Common myeloid progenitor, CD34-positive (primary cell): ENCODE data around the gene ITIH3.

Experiments
- CTCF ChIA-PET: fragments of 350-600 bp; sonication (Branson Sonifier 250); formaldehyde crosslinking; loops from one replicate; lab custom pipeline; 2021; ENCODE audit warnings: antibody characterized with exemption; lab: Charles Lee
- POLR2A ChIA-PET: fragments of 350-600 bp; sonication (Branson Sonifier 250); formaldehyde crosslinking; loops from one replicate; lab custom pipeline; 2021; ENCODE audit warnings: antibody characterized with exemption; lab: Charles Lee
- DNase-seq, 3 donors: peaks; one replicate each; pipeline versions ENCODE4 v3.0.0 to v3.0.0-alpha.2; 2013
- H3K27ac ChIP-seq, 2 experiments: 1 replicate in 1 of 2; 2 replicates in 1 of 2; pipeline ENCODE4 v1.7.0; 2013; ENCODE audit warnings: inconsistent platforms in 2 of 2, low read length in 2 of 2, mild to moderate bottlenecking in 2 of 2, low read depth in 1 of 2, moderate library complexity in 1 of 2; ENCODE audit not compliant: severe bottlenecking in 2 of 2, insufficient read depth in 1 of 2, poor library complexity in 1 of 2
- H3K27me3 ChIP-seq, 5 experiments: replicated peaks in 2 of 5; 1 replicate in 3 of 5; 2 replicates in 2 of 5; pipeline versions ENCODE4 v1.6.1 to v1.7.0; 2013; ENCODE audit warnings: low read length in 4 of 5, mild to moderate bottlenecking in 2 of 5, moderate library complexity in 2 of 5, inconsistent platforms in 1 of 5; ENCODE audit not compliant: insufficient read depth in 5 of 5, control insufficient read depth in 4 of 5
- H3K36me3 ChIP-seq, 4 experiments: 1 replicate in 2 of 4; 2 replicates in 2 of 4; pipeline versions ENCODE4 v1.6.1 to v1.7.0; 2013; ENCODE audit warnings: low read length in 3 of 4, control low read depth in 1 of 4, mild to moderate bottlenecking in 1 of 4; ENCODE audit not compliant: control insufficient read depth in 4 of 4, insufficient read depth in 4 of 4
- H3K4me1 ChIP-seq, 4 experiments: 1 replicate in 3 of 4; 2 replicates in 1 of 4; pipeline versions ENCODE4 v1.6.1 to v1.7.1; 2013; ENCODE audit warnings: low read length in 3 of 4, mild to moderate bottlenecking in 3 of 4, control low read depth in 1 of 4, inconsistent platforms in 1 of 4, moderate library complexity in 1 of 4; ENCODE audit not compliant: control insufficient read depth in 4 of 4, insufficient read depth in 4 of 4; ENCODE audit errors: control extremely low read depth in 1 of 4
- H3K4me3 ChIP-seq, 7 experiments: 1 replicate in 4 of 7; 2 replicates in 3 of 7; pipeline versions ENCODE4 v1.5.1 to v1.7.0; 2013; ENCODE audit warnings: mild to moderate bottlenecking in 7 of 7, low read length in 6 of 7, moderate library complexity in 6 of 7, inconsistent platforms in 2 of 7, low read depth in 2 of 7, control low read depth in 1 of 7; ENCODE audit not compliant: insufficient read depth in 4 of 7, control insufficient read depth in 1 of 7; ENCODE audit errors: extremely low read depth in 1 of 7
- H3K9me3 ChIP-seq, 5 experiments: 1 replicate in 4 of 5; 2 replicates in 1 of 5; pipeline versions ENCODE4 v1.6.1 to v1.7.1; 2013; ENCODE audit warnings: low read length in 4 of 5, mild to moderate bottlenecking in 2 of 5, inconsistent platforms in 1 of 5, low read depth in 1 of 5, moderate library complexity in 1 of 5; ENCODE audit not compliant: control insufficient read depth in 4 of 5, insufficient read depth in 2 of 5; ENCODE audit errors: control extremely low read depth in 1 of 5
- WGBS: methylation state at CpG from one replicate; pipeline ENCODE4 v1.1.5; 2013; ENCODE audit not compliant: insufficient coverage; 5-methylcytosine and 5-hydroxymethylcytosine counted together

Gene ITIH3

DNA sequence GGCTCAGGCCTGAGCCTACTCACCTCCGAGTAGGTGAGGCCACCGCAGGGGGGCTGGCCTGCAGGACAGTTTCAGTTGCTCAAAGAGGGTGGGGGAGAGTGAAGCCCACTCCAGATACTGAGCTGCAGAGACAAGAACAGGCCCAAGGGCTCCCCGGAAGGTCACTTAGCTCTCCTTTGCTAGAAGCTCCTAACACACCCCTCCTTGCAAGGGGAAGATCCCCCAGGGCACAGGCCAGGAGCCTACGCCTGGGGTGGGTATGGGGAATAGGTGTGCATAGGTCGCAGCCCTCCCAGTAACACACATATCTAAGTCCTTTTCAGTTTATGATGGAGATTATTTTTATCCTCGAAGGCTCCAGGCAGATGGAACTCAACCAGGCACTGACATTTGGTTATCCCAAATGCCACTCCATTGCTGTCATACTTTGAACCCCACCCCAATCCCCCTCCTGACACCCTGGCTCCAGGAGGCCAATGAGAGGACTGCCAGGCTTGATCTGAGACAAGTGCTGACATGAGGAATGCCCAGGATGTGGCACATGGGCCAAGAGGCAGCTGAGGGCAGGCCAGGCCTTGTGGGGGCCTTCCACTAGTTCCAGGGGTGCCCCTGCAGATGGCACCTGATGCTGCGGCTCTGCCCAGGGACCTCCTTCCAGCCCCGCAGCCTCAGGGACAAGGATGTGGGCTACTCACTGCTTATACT is 41.3 kb downstream of the ITIH3 start:
- Histone ChIP-seq H3K36me3 (peaks cover 2 to 35% (median 17%) of the 10 kb centered on the region in 4 experiments), H3K27me3 (no peaks in the 10 kb centered on the region), H3K27ac (no peak overlapping the region), H3K9me3 (no peaks in the 10 kb centered on the region), H3K4me1 (peaks cover 0 to 3% (median 0%) of the 10 kb centered on the region in 4 experiments), H3K4me3 (no peak overlapping the region)
- CTCF ChIA-PET, result interaction anchor here (1.2 kb wide), 1 partner anchor 11 kb away, joined by 3 read pairs; no protein-coding TSS in a partner anchor
- POLR2A ChIA-PET, result no interaction called here
- WGBS, result 94% methylated on average over 4 of the region's 8 CpGs
- no peak for DNase-seq

DNA sequence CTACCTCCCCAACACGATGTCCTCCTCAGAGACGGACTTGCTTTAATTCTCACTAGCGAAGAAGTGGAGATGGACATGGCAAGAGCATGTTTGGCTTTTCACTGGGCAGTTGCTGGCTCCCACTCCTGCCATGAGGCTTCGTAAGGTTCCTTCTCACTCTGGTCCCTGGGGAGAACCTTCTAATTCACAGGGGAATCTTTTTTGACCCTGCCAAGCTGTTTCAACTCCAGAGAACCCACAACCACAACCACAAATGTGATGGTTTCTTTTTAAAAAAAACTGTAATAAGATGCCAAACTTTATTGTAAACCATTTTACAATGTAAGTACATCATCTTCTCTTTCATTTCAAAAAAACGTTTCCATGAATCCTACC is 41.9 kb downstream of the ITIH3 start:
- POLR2A ChIA-PET, result no interaction called here
- no peak for DNase-seq
- H3K9me3 ChIP-seq, result no peaks in the 10 kb centered on the region
- peaks cover 2 to 40% (median 20%) of the 10 kb centered on the region in 4 experiments for H3K36me3 ChIP-seq
- H3K27me3 ChIP-seq, result no peaks in the 10 kb centered on the region
- CTCF ChIA-PET, result interaction anchor here (0.8 to 1.2 kb wide), 4 partner anchors 10 to 17 kb away, joined by 3 read pairs; no protein-coding TSS in a partner anchor
- H3K4me1 ChIP-seq, result peaks cover 0 to under 1% (median 0%) of the 10 kb centered on the region in 4 experiments
- 95% methylated on average over 4 of the region's 5 CpGs for WGBS
- no peak overlapping the region for H3K4me3 ChIP-seq
- no peak overlapping the region for H3K27ac ChIP-seq

DNA sequence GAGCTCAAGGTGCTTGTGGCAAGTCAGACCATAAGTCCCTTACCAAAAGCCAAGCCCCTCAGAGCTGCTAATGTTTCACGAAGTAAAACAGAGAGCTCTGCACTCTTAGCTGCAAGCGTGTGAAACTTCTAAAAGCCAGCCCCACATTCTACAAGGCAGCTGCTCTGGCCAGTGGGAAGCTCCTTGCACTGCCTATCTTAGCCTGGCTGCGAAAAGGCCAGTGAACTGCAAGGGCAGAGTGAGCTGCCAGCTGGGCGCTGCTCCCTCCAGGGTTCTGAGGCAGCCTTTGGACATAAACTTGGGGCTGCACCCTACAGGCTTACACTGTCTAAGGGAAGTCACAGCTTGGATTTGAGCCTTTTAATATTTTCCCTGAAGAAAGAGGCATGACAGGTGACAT is 42.4 kb downstream of the ITIH3 start:
- ChIA-PET POLR2A (no interaction called here), CTCF (interaction anchor here (0.8 to 1.2 kb wide), 4 partner anchors 9 to 18 kb away, joined by 3 read pairs; no protein-coding TSS in a partner anchor)
- H3K4me1 ChIP-seq, result no peaks in the 10 kb centered on the region
- H3K4me3 ChIP-seq, result no peak overlapping the region
- H3K27me3 ChIP-seq, result no peaks in the 10 kb centered on the region
- H3K9me3 ChIP-seq, result no peaks in the 10 kb centered on the region
- 100% methylated on average over 4 of the region's 4 CpGs for WGBS
- no peak for DNase-seq
- H3K36me3 ChIP-seq, result peaks cover 5 to 44% (median 21%) of the 10 kb centered on the region in 4 experiments
- no peak overlapping the region for H3K27ac ChIP-seq

DNA sequence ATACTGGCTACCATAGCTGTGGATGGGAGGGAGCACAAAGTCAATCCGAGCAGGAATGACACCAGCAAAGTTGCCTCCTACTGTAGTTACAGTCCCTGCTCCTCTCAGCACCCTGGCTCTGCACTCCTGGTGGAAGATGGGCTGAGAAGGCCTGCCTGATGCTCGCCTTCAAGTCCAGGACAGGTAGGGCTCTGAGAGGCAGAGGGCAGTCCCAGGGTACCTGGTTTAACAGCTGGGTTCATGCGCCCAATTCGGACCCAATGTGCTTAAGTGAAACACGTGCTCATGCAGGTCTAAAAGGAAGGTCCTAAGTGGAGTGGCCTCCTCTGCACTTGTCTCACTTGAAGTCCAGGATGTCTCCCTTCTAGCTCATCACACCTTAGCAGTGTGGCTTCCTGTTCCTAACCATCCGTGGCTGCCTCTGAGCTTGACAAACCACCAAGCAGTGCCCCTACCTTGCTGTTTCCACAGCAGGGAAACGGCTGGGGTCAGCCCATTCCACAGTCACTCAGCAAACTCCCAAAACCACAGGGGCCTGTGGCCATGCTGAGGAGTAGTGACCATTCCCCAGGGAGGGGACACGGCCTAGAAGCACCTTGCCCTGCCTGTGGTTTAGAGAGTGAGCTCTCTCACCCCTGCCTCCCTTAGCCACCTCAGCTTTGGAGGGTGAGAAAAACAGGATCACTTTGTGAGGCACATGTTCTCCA is 44.1 kb downstream of the ITIH3 start:
- H3K27me3 ChIP-seq, result no peaks in the 10 kb centered on the region
- H3K36me3 ChIP-seq, result peaks cover 9 to 52% (median 27%) of the 10 kb centered on the region in 4 experiments
- ChIA-PET CTCF (interaction anchor here (1.0 to 2.0 kb wide), 5 partner anchors 10 to 231 kb away, joined by 3 to 5 read pairs (median 4); no protein-coding TSS in a partner anchor), POLR2A (no interaction called here)
- WGBS, result 91% methylated on average over 7 of the region's 8 CpGs
- no peak overlapping the region for H3K4me3 ChIP-seq
- no peaks in the 10 kb centered on the region for H3K4me1 ChIP-seq
- no peak overlapping the region for H3K27ac ChIP-seq
- H3K9me3 ChIP-seq, result no peaks in the 10 kb centered on the region
- DNase-seq, result no peak

DNA sequence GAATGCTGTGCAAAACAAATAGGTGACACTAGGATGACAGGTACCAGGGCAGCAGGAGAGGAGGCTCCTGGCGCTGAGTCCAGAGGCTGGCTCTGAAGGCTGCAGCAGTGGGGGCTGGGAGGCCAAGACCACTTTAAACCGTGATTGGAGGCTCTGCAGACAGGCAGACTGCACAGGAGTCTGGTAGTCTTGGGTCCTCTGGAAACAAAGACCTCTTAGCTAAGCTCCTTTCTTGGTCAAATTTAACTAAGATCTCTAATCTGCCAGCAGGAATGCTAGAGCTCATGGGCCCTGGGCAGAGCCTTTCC is 44.6 kb downstream of the ITIH3 start:
- Histone ChIP-seq H3K4me1 (no peaks in the 10 kb centered on the region), H3K9me3 (no peaks in the 10 kb centered on the region), H3K27ac (no peak overlapping the region), H3K36me3 (peaks cover 10 to 55% (median 29%) of the 10 kb centered on the region in 4 experiments), H3K27me3 (no peaks in the 10 kb centered on the region), H3K4me3 (no peak overlapping the region)
- 86% methylated on average over 2 of the region's 2 CpGs for WGBS
- no peak for DNase-seq
- POLR2A ChIA-PET, result no interaction called here
- CTCF ChIA-PET, result interaction anchor here (1.1 to 4.0 kb wide), 4 partner anchors 11 to 19 kb away, joined by 3 to 13 read pairs (median 5); no protein-coding TSS in a partner anchor

DNA sequence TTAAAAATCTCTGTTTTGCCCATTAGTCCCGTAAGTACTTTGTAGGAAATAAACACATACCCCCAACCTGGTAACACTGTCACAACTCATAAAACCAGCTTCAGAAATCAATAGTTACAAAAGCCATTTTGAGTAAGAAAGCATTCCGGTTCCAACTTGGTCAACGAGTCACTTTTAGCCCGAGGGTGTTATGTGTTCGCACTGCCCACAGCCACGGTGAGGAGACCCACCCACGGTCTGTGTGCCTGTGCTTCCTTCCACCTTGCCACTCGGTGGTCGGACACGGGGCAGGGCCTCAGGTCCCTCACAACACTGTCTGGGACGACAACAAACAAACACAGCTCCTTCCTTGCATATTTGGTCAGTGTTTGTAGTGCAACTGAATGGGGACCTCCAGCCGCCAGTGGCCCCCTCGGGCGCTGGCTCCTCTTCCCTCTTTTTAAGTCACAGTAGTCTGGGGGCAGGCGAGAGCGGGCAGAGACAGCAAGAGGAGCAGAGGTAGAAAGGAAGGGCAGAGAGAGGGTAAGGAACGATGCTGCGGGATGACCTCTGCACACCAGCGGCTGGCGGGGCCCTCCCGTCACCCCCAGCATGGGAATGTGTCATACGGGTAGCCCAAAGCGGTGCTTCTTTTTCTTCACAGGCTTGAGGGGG is 45.4 kb downstream of the ITIH3 start:
- ChIA-PET POLR2A (no interaction called here), CTCF (interaction anchor here (1.5 to 4.0 kb wide), 3 partner anchors 10 to 52 kb away, joined by 4 to 13 read pairs (median 5); no protein-coding TSS in a partner anchor)
- Histone ChIP-seq H3K4me1 (no peaks in the 10 kb centered on the region), H3K27me3 (no peaks in the 10 kb centered on the region), H3K9me3 (no peaks in the 10 kb centered on the region), H3K4me3 (no peak overlapping the region), H3K36me3 (peaks cover 10 to 57% (median 30%) of the 10 kb centered on the region in 4 experiments), H3K27ac (no peak overlapping the region)
- WGBS, result 92% methylated on average over 20 of the region's 23 CpGs
- no peak for DNase-seq
